Measurements from ENCODE around the gene FBXL13.
"Not testable (repeated sequence)": the region's sequence is repeated elsewhere in the genome, so short reads cannot be mapped to it uniquely, and the experiment has no call there.

FBXL13 gene

GRCh38 chr7:102977586-102977985 is 97.0 kb downstream of the FBXL13 start:
- H3K4me1 Mint-ChIP-seq; H3K9me3 Mint-ChIP-seq; ATAC-seq (ENCODE audit: low read depth); H3K27me3 Mint-ChIP-seq; H3K4me3 Mint-ChIP-seq; H3K36me3 Mint-ChIP-seq; H3K27ac Mint-ChIP-seq; DNase-seq (ENCODE audit: low spot score in 2 of 2): not testable (repeated sequence)

- ATAC-seq (ENCODE audit: low read depth): no peak
- Mint-ChIP-seq H3K9me3 (peaks cover 3% of the 10 kb centered on the region), H3K4me1 (no peaks in the 10 kb centered on the region), H3K36me3 (peaks cover 1% of the 10 kb centered on the region), H3K27me3 (peaks cover 7% of the 10 kb centered on the region), H3K4me3 (no peak overlapping the region), H3K27ac (no peak overlapping the region)
- DNase-seq (ENCODE audit: low spot score in 2 of 2): no peak
These were observed 98.1 kb downstream of the FBXL13 start for GRCh38 chr7:102976493-102976892.

- DNase-seq (ENCODE audit: low spot score in 2 of 2): no peak
- peaks cover 1% of the 10 kb centered on the region for H3K36me3 Mint-ChIP-seq
- H3K4me3 Mint-ChIP-seq: no peak overlapping the region
- H3K9me3 Mint-ChIP-seq: peaks cover 3% of the 10 kb centered on the region
- no peaks in the 10 kb centered on the region for H3K4me1 Mint-ChIP-seq
- peaks cover 7% of the 10 kb centered on the region for H3K27me3 Mint-ChIP-seq
- H3K27ac Mint-ChIP-seq: no peak overlapping the region
- no peak for ATAC-seq (ENCODE audit: low read depth)
These were observed 98.7 kb downstream of the FBXL13 start for GRCh38 chr7:102975854-102976253.

- Mint-ChIP-seq H3K4me1 (no peaks in the 10 kb centered on the region), H3K27me3 (peaks cover 7% of the 10 kb centered on the region), H3K36me3 (peaks cover 1% of the 10 kb centered on the region), H3K9me3 (peaks cover 1% of the 10 kb centered on the region), H3K4me3 (no peak overlapping the region), H3K27ac (no peak overlapping the region)
- ATAC-seq (ENCODE audit: low read depth) (no peak), DNase-seq (ENCODE audit: low spot score in 2 of 2) (no peak)
These were observed 100.0 kb downstream of the FBXL13 start for GRCh38 chr7:102974366-102975236.

GRCh38 chr7:102973096-102973802 is 101.3 kb downstream of the FBXL13 start:
- no peak overlapping the region for H3K4me3 Mint-ChIP-seq
- ATAC-seq (ENCODE audit: low read depth): no peak

GRCh38 chr7:102967798-102968197 is 106.8 kb downstream of the FBXL13 start:
- Mint-ChIP-seq H3K27ac (no peak overlapping the region), H3K27me3 (no peaks in the 10 kb centered on the region), H3K4me1 (no peaks in the 10 kb centered on the region), H3K36me3 (no peaks in the 10 kb centered on the region), H3K4me3 (no peak overlapping the region), H3K9me3 (no peaks in the 10 kb centered on the region)
- no peak for DNase-seq (ENCODE audit: low spot score in 2 of 2)
- no peak for ATAC-seq (ENCODE audit: low read depth)

More at GRCh38 chr7:102973096-102973802, 101.3 kb downstream of the FBXL13 start:
- peaks cover 7% of the 10 kb centered on the region for H3K27me3 Mint-ChIP-seq
- H3K27ac Mint-ChIP-seq: no peak overlapping the region
- no peaks in the 10 kb centered on the region for H3K9me3 Mint-ChIP-seq
- H3K4me1 Mint-ChIP-seq: no peaks in the 10 kb centered on the region
- DNase-seq (ENCODE audit: low spot score in 2 of 2): no peak
- H3K36me3 Mint-ChIP-seq: no peaks in the 10 kb centered on the region

GRCh38 chr7:102966465-102966864 is 108.1 kb downstream of the FBXL13 start:
- Mint-ChIP-seq H3K4me3 (no peak overlapping the region), H3K36me3 (no peaks in the 10 kb centered on the region), H3K27ac (no peak overlapping the region), H3K9me3 (no peaks in the 10 kb centered on the region), H3K27me3 (no peaks in the 10 kb centered on the region), H3K4me1 (no peaks in the 10 kb centered on the region)
- no peak for DNase-seq (ENCODE audit: low spot score in 2 of 2)
- ATAC-seq (ENCODE audit: low read depth): no peak

- not testable (repeated sequence) for H3K9me3 Mint-ChIP-seq; DNase-seq (ENCODE audit: low spot score in 2 of 2); H3K4me3 Mint-ChIP-seq; ATAC-seq (ENCODE audit: low read depth); H3K27ac Mint-ChIP-seq; H3K4me1 Mint-ChIP-seq; H3K27me3 Mint-ChIP-seq; H3K36me3 Mint-ChIP-seq
These were observed 112.6 kb downstream of the FBXL13 start for GRCh38 chr7:102961993-102962392.

- H3K9me3 Mint-ChIP-seq: peaks cover 13% of the 10 kb centered on the region
- not testable (repeated sequence) for H3K27ac Mint-ChIP-seq; ATAC-seq (ENCODE audit: low read depth); DNase-seq (ENCODE audit: low spot score in 2 of 2); H3K4me3 Mint-ChIP-seq; H3K27me3 Mint-ChIP-seq; H3K4me1 Mint-ChIP-seq
- H3K36me3 Mint-ChIP-seq: peaks cover 10% of the 10 kb centered on the region
These were observed 116.6 kb downstream of the FBXL13 start for GRCh38 chr7:102958004-102958403.

- H3K4me1 Mint-ChIP-seq; H3K4me3 Mint-ChIP-seq; ATAC-seq (ENCODE audit: low read depth); DNase-seq (ENCODE audit: low spot score in 2 of 2); H3K27ac Mint-ChIP-seq; H3K27me3 Mint-ChIP-seq: not testable (repeated sequence)
- Mint-ChIP-seq H3K9me3 (peaks cover 14% of the 10 kb centered on the region), H3K36me3 (peaks cover 12% of the 10 kb centered on the region)
These were observed 120.2 kb downstream of the FBXL13 start for GRCh38 chr7:102954359-102954758.

GRCh38 chr7:102953406-102953805 is 121.2 kb downstream of the FBXL13 start:
- Mint-ChIP-seq H3K27ac (no peak overlapping the region), H3K4me1 (no peaks in the 10 kb centered on the region), H3K36me3 (peaks cover 12% of the 10 kb centered on the region), H3K9me3 (peaks cover 14% of the 10 kb centered on the region), H3K27me3 (peaks cover 5% of the 10 kb centered on the region), H3K4me3 (no peak overlapping the region)
- ATAC-seq (ENCODE audit: low read depth): no peak
- DNase-seq (ENCODE audit: low spot score in 2 of 2): no peak

- Mint-ChIP-seq H3K4me1 (no peaks in the 10 kb centered on the region), H3K27me3 (peaks cover 5% of the 10 kb centered on the region)
- no peak for DNase-seq (ENCODE audit: low spot score in 2 of 2)
These were observed 122.8 kb downstream of the FBXL13 start for GRCh38 chr7:102951839-102952238.

GRCh38 chr7:102944241-102944640 is 130.4 kb downstream of the FBXL13 start:
- Mint-ChIP-seq H3K27me3 (no peaks in the 10 kb centered on the region), H3K4me1 (no peaks in the 10 kb centered on the region), H3K27ac (no peak overlapping the region), H3K4me3 (no peak overlapping the region), H3K36me3 (no peaks in the 10 kb centered on the region), H3K9me3 (no peaks in the 10 kb centered on the region)
- DNase-seq (ENCODE audit: low spot score in 2 of 2): no peak
- no peak for ATAC-seq (ENCODE audit: low read depth)

More at GRCh38 chr7:102951839-102952238, 122.8 kb downstream of the FBXL13 start:
- Mint-ChIP-seq H3K9me3 (peaks cover 14% of the 10 kb centered on the region), H3K4me3 (no peak overlapping the region), H3K27ac (no peak overlapping the region), H3K36me3 (peaks cover 12% of the 10 kb centered on the region)
- no peak for ATAC-seq (ENCODE audit: low read depth)

GRCh38 chr7:102943423-102944169 is 131.0 kb downstream of the FBXL13 start:
- Mint-ChIP-seq H3K36me3 (no peaks in the 10 kb centered on the region), H3K9me3 (no peaks in the 10 kb centered on the region), H3K4me1 (no peaks in the 10 kb centered on the region), H3K4me3 (no peak overlapping the region), H3K27ac (no peak overlapping the region), H3K27me3 (no peaks in the 10 kb centered on the region)
- ATAC-seq (ENCODE audit: low read depth) (no peak), DNase-seq (ENCODE audit: low spot score in 2 of 2) (no peak)

Measured in memory B cell (primary cell).